ENCODE results near the gene ZFR. TPM values are rescaled to one million over a fixed set of nuclear protein-coding genes. Genes with fewer than 3 reads are reported as not detected.

The ZFR gene
- total and polyA plus RNA-seq, 8 donors = 15.7 to 33.4 (median 23.1) TPM

DNA sequence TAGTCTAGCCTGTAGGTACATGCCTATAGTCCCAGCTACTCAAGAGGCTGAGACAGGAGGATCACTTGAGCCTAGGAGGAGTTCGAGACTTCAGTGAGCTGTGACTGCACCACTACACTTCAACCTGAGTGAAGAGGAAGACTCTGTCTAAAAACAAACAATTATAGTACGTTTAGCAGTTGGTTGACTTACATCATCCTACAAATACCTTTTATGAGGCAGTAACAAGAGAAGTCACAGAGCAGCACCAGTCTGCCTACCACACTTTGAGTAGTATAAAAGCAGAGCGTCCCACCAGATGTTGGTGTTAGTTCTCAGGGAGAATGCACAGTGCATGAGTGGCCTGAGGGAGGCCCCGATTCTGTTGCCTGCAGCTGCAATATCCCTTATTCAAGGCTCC lies 16.1 kb downstream of the ZFR start:
- ATAC-seq = peak in 1 of 4 donors; percentile 19
- H3K36me3 ChIP-seq = no peaks in the 10 kb centered on the region
- intact Hi-C loops (cut with DNase I) = no loop called here
- TF ChIP-seq, protein P1, sequence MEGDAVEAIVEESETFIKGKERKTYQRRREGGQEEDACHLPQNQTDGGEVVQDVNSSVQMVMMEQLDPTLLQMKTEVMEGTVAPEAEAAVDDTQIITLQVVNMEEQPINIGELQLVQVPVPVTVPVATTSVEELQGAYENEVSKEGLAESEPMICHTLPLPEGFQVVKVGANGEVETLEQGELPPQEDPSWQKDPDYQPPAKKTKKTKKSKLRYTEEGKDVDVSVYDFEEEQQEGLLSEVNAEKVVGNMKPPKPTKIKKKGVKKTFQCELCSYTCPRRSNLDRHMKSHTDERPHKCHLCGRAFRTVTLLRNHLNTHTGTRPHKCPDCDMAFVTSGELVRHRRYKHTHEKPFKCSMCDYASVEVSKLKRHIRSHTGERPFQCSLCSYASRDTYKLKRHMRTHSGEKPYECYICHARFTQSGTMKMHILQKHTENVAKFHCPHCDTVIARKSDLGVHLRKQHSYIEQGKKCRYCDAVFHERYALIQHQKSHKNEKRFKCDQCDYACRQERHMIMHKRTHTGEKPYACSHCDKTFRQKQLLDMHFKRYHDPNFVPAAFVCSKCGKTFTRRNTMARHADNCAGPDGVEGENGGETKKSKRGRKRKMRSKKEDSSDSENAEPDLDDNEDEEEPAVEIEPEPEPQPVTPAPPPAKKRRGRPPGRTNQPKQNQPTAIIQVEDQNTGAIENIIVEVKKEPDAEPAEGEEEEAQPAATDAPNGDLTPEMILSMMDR (IDR thresholded peaks at IDR 0.05) = no peak
- WGBS, 2 donors = 86 to 89% methylated on average over 4 of the region's 4 CpGs
- FAIRE-seq = no peak
- DNase-seq = no peak
- no peak overlapping the region for H3K27ac ChIP-seq
- H3K4me1 ChIP-seq = peaks cover 0 to 9% (median 6%) of the 10 kb centered on the region in 3 donors
- H3K27me3 ChIP-seq = no peaks in the 10 kb centered on the region
- no peak overlapping the region for H3K4me3 ChIP-seq
- no peaks in the 10 kb centered on the region for H3K9me3 ChIP-seq

DNA sequence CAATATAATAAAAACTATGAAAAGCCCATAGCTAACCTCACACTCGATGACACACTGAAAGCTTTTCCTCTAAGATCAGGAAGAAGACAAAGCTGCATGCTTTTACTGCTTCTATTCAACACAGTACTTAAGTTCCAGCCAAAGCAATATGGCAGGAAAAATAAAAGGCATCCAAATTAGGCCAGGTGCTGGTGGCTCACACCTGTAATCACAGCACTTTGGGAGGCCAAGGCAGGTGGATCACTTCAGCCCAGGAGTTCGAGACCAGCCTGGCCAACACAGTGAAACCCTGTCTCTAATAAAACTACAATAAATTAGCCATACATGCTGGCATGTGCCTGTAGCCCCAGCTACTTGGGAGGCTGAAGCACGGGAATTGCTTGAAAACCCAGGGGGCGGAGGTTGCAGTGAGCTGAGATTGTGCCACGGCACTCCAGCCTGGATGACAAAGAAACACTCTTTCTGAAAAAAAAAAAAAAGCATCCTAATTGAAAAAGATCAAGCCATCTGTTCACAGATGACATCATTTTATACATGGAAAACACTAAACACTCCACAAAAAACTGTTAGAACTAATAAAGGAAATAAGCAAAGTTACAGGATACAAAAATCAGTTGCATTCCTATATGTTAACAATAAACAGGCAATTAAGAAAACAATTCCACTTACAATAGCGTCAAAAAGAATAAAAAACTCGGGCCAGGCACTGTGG lies 17.9 kb downstream of the ZFR start:
- Histone ChIP-seq H3K27ac (no peak overlapping the region), H3K36me3 (no peaks in the 10 kb centered on the region), H3K4me3 (no peak overlapping the region), H3K4me1 (peaks cover 4 to 11% (median 9%) of the 10 kb centered on the region in 3 donors), H3K27me3 (no peaks in the 10 kb centered on the region), H3K9me3 (no peaks in the 10 kb centered on the region)
- no peak for FAIRE-seq
- ATAC-seq = no peak
- 97 to 98% methylated on average over 7 of the region's 7 CpGs for WGBS, 2 donors
- DNase-seq = no peak
- TF ChIP-seq, protein P1 (IDR thresholded peaks at IDR 0.05) = no peak
- intact Hi-C loops (cut with DNase I) = no loop called here

DNA sequence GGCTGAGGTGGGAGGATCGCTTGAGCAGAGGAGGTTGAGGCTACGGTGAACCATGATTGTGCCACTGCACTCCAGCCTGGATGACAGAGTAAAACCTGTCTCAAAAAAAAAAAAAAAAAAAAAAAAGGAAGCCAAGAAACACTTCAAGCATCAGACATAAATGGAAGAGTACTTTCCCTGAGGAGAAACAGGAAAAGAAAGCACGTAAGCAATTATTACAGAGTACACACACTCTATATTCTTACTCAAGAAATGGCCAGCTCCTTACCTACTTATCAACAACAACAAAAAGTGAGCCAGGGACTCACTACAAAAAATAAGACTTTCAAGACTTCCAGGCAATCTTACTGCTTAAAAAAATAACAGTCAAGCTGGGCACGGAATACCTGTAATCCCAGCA lies 21.8 kb downstream of the ZFR start:
- intact Hi-C loops (cut with DNase I) = no loop called here
- DNase-seq = no peak
- Histone ChIP-seq H3K27ac (no peak overlapping the region), H3K9me3 (no peaks in the 10 kb centered on the region), H3K27me3 (no peaks in the 10 kb centered on the region), H3K36me3 (no peaks in the 10 kb centered on the region), H3K4me1 (peaks cover 0 to 13% (median 10%) of the 10 kb centered on the region in 3 donors), H3K4me3 (no peak overlapping the region)
- TF ChIP-seq, protein P1 (IDR thresholded peaks at IDR 0.05) = no peak
- 92 to 95% methylated on average over 4 of the region's 4 CpGs for WGBS, 2 donors
- no peak for ATAC-seq
- FAIRE-seq = no peak

DNA sequence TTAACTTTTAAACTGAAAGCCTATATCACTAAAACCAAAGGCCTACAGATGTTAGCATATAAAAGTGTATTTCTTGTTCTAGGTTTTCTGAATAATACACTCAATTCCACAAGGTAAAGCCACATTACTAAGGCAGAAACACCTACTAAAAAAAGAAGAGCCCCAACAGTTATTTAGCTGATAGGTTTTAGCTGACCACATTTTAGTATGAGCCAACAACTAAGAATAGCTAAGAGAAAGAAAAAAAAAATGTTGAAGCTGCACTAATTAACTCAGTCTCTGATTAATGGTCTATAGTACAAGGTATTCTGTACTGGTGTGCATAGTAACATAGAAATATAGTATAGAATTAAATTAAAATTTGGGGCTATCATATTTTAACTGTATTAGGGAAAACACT lies 23.5 kb downstream of the ZFR start:
- H3K4me3 ChIP-seq = no peak overlapping the region
- DNase-seq = no peak
- H3K27me3 ChIP-seq = no peaks in the 10 kb centered on the region
- TF ChIP-seq, protein P1 (IDR thresholded peaks at IDR 0.05) = no peak
- no peak for FAIRE-seq
- H3K4me1 ChIP-seq = peaks cover 0 to 13% (median 10%) of the 10 kb centered on the region in 3 donors
- H3K27ac ChIP-seq = no peak overlapping the region
- no peaks in the 10 kb centered on the region for H3K9me3 ChIP-seq
- ATAC-seq = no peak
- intact Hi-C loops (cut with DNase I) = no loop called here
- no peaks in the 10 kb centered on the region for H3K36me3 ChIP-seq

DNA sequence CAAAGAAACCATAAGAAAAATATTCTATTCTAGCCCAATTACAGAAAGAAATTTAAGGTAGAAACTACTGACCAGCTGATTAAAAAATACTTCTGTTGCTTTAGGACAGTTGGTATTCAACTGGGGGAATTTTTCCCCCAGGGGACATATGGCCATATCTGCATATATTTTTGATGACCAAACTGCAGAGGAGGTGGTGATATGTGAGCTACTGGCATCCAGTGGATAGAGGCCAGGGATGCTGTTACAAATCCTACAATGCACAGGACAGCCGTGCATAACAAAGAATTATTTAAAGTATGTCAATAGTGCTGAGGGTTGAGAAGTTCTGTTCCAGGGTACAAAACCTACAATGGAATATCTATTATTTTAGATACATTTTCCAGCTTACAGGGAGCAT lies 24.0 kb downstream of the ZFR start:
- DNase-seq (no peak), ATAC-seq (no peak), FAIRE-seq (no peak)
- H3K9me3 ChIP-seq = no peaks in the 10 kb centered on the region
- no peak overlapping the region for H3K27ac ChIP-seq
- H3K36me3 ChIP-seq = no peaks in the 10 kb centered on the region
- WGBS, 2 donors = 57 to 70% methylated on average over 1 of the region's 1 CpG
- intact Hi-C loops (cut with DNase I) = no loop called here
- TF ChIP-seq, protein P1 (IDR thresholded peaks at IDR 0.05) = no peak
- no peak overlapping the region for H3K4me3 ChIP-seq
- peaks cover 0 to 13% (median 10%) of the 10 kb centered on the region in 3 donors for H3K4me1 ChIP-seq
- no peaks in the 10 kb centered on the region for H3K27me3 ChIP-seq
